ENCODE data around the gene LY6G6F.
"Not testable (repeated sequence)": the region's sequence is repeated elsewhere in the genome, so short reads cannot be mapped to it uniquely, and the experiment has no call there.

Gene LY6G6F

GRCh38 chr6:31702819-31703716 lies 3.6 kb upstream of the LY6G6F start, which contains the start of gene ABHD16A:
Gene ABHD16A (minus strand): TSS chr6:31703324. CDS start chr6:31703281, 43 bp downstream.
- peak; percentile 95 for DNase-seq

- DNase-seq: no peak
Observed at GRCh38 chr6:31705931-31706330, 735 bp upstream of the LY6G6F start.

GRCh38 chr6:31707701-31708100 lies 1.0 kb downstream of the LY6G6F start:
- DNase-seq: no peak

- DNase-seq: no peak
Observed at GRCh38 chr6:31708224-31708623, 1.6 kb downstream of the LY6G6F start.

- not testable (repeated sequence) for DNase-seq
Observed at GRCh38 chr6:31709157-31709556, 2.5 kb downstream of the LY6G6F start.

- no peak for DNase-seq
Observed at GRCh38 chr6:31710523-31711219, 4.0 kb downstream of the LY6G6F start.

GRCh38 chr6:31711233-31711632 lies 4.6 kb downstream of the LY6G6F start:
- DNase-seq: no peak

GRCh38 chr6:31712296-31712695 lies 5.6 kb downstream of the LY6G6F start:
- DNase-seq: no peak

- DNase-seq: no peak
Observed at GRCh38 chr6:31713465-31713864, 6.8 kb downstream of the LY6G6F start.

GRCh38 chr6:31713991-31714684 lies 7.5 kb downstream of the LY6G6F start:
- no peak for DNase-seq

GRCh38 chr6:31715022-31715958 lies 8.6 kb downstream of the LY6G6F start, which contains the start of gene LY6G6D:
Gene LY6G6D (plus strand): TSS chr6:31715348. CDS start chr6:31715356, 8 bp downstream.
- DNase-seq: no peak

- no peak for DNase-seq
Observed at GRCh38 chr6:31717499-31718222, 11.0 kb downstream of the LY6G6F start.

- DNase-seq: no peak
Observed at GRCh38 chr6:31718265-31718664, 11.6 kb downstream of the LY6G6F start.

- no peak for DNase-seq
Observed at GRCh38 chr6:31719001-31719400, 12.3 kb downstream of the LY6G6F start.

GRCh38 chr6:31720196-31720770 lies 13.6 kb downstream of the LY6G6F start:
- no peak for DNase-seq

GRCh38 chr6:31721351-31722020 lies 14.8 kb downstream of the LY6G6F start, which contains the start of gene LY6G6C:
Gene LY6G6C (minus strand): TSS chr6:31721746. CDS start chr6:31721679, 67 bp downstream.
- DNase-seq: no peak

GRCh38 chr6:31722173-31722572 lies 15.5 kb downstream of the LY6G6F start:
- no peak for DNase-seq

- no peak for DNase-seq
Observed at GRCh38 chr6:31723245-31723979, 16.7 kb downstream of the LY6G6F start, which contains the start of gene MPIG6B. Gene MPIG6B (plus strand): TSS chr6:31723373. CDS start chr6:31723384, 11 bp downstream.

GRCh38 chr6:31723980-31724691 lies 17.5 kb downstream of the LY6G6F start:
- no peak for DNase-seq

Measured in activated T-cell treated with anti-CD3 and anti-CD28 coated beads for 4 hours (primary cell).